Stimulated activated CD8-positive, alpha-beta memory T cell treated with anti-CD3 and anti-CD28 coated beads, Interleukin-4, amount 100 ng/mL, for 24 hours (primary cell): ENCODE data around the gene MCOLN1.
"Not testable (repeated sequence)": the region's sequence is repeated elsewhere in the genome, so short reads cannot be mapped to it uniquely, and the experiment has no call there.

ENCODE experiments used
- DNase-seq: peaks from one replicate; pipeline ENCODE4 v3.0.0-alpha.2; 2020; ENCODE audit warnings: low read depth

MCOLN1 gene

GRCh38 chr19:7526059-7526929 lies 3.9 kb downstream of the MCOLN1 start:
- no peak for DNase-seq

- DNase-seq = no peak
Observed at GRCh38 chr19:7527516-7528191, 5.2 kb downstream of the MCOLN1 start.

GRCh38 chr19:7528192-7528519 lies 5.7 kb downstream of the MCOLN1 start:
- DNase-seq = no peak

- DNase-seq = no peak
Observed at GRCh38 chr19:7528522-7529245, 6.3 kb downstream of the MCOLN1 start.

- no peak for DNase-seq
Observed at GRCh38 chr19:7529246-7529600, 6.8 kb downstream of the MCOLN1 start.

- no peak for DNase-seq
Observed at GRCh38 chr19:7529610-7530490, 7.4 kb downstream of the MCOLN1 start.

GRCh38 chr19:7533281-7533885 lies 11.0 kb downstream of the MCOLN1 start:
- DNase-seq = no peak

GRCh38 chr19:7533925-7534480 lies 11.6 kb downstream of the MCOLN1 start:
- peak; percentile 74 for DNase-seq

GRCh38 chr19:7534531-7535046 lies 12.2 kb downstream of the MCOLN1 start:
- DNase-seq = peak; percentile 15

GRCh38 chr19:7535047-7535997 lies 12.9 kb downstream of the MCOLN1 start, which contains the start of gene PNPLA6:
TSS of gene PNPLA6 (plus strand) at chr19:7535717. CDS start at chr19:7535789, 72 bp downstream.
- peak; percentile 94 for DNase-seq

GRCh38 chr19:7535998-7536695 lies 13.7 kb downstream of the MCOLN1 start:
- no peak for DNase-seq

- DNase-seq = not testable (repeated sequence)
Observed at GRCh38 chr19:7538990-7539389, 16.6 kb downstream of the MCOLN1 start.

GRCh38 chr19:7539827-7540425 lies 17.5 kb downstream of the MCOLN1 start:
- DNase-seq = no peak

GRCh38 chr19:7540761-7541474 lies 18.5 kb downstream of the MCOLN1 start:
- DNase-seq = no peak

- no peak for DNase-seq
Observed at GRCh38 chr19:7541475-7541824, 19.0 kb downstream of the MCOLN1 start.

- DNase-seq = no peak
Observed at GRCh38 chr19:7541828-7542443, 19.5 kb downstream of the MCOLN1 start.

- DNase-seq = no peak
Observed at GRCh38 chr19:7542556-7543348, 20.3 kb downstream of the MCOLN1 start.
